ENCODE data around the gene CLDN7.

GRCh38 chr17:7242717-7243452 is 19.4 kb downstream of the CLDN7 start:
- no peak for TF ChIP-seq ZC3H10 (CRISPR knock-in tag; IDR thresholded peaks at IDR 0.05)
- TF ChIP-seq ZNF8 (CRISPR knock-in tag; IDR thresholded peaks at IDR 0.05): no peak
- TF ChIP-seq PATZ1 (CRISPR knock-in tag; IDR thresholded peaks at IDR 0.05; ENCODE audit: borderline replicate concordance): peak; percentile 83
- TF ChIP-seq GLIS3 (CRISPR knock-in tag; IDR thresholded peaks at IDR 0.05): 0 out of 2 replicates have a peak, but pooled peaks have one; percentile 28
- peak; percentile 10; the same call in 1 of the 2 replicates for TF ChIP-seq TCF4 (CRISPR knock-in tag; IDR thresholded peaks at IDR 0.05; ENCODE audit: borderline replicate concordance)
- no peak for TF ChIP-seq ZFP30 (CRISPR knock-in tag; IDR thresholded peaks at IDR 0.05)
- no peak for TF ChIP-seq ZNF70 (CRISPR knock-in tag; IDR thresholded peaks at IDR 0.05)
- no peak for TF ChIP-seq BACH2 (CRISPR knock-in tag; IDR thresholded peaks at IDR 0.05; ENCODE audit: borderline replicate concordance)
- no peak for TF ChIP-seq CSDC2 (CRISPR knock-in tag; IDR thresholded peaks at IDR 0.05)
- no peak for TF ChIP-seq PPARA (CRISPR knock-in tag; IDR thresholded peaks at IDR 0.05; ENCODE audit: borderline replicate concordance)

Measured in SK-N-SH treated with all-trans-retinoic acid at 6 μM for 48 hours (cell line).